IPS DF 6.9 (cell line): ENCODE data around the gene SMIM26.

Experiments
- DNase-seq: peaks from one replicate; pipeline ENCODE4 v3.0.0-alpha.2; 2013; ENCODE audit warnings: low read depth, low spot score
- H3K27ac ChIP-seq: one replicate; pipeline ENCODE4 v1.5.1; 2013; ENCODE audit warnings: low read length, control low read depth
- H3K27me3 ChIP-seq: 2 replicates; pipeline ENCODE4 v1.6.1; 2013; ENCODE audit warnings: mild to moderate bottlenecking, low read length; ENCODE audit not compliant: control insufficient read depth, insufficient read depth
- H3K36me3 ChIP-seq: 2 replicates; pipeline ENCODE4 v1.6.1; 2013; ENCODE audit warnings: low read length; ENCODE audit not compliant: control insufficient read depth, insufficient read depth
- H3K4me1 ChIP-seq: 2 replicates; pipeline ENCODE4 v1.6.1; 2013; ENCODE audit warnings: low read length; ENCODE audit not compliant: control insufficient read depth, insufficient read depth
- H3K4me3 ChIP-seq: 2 replicates; pipeline ENCODE4 v1.5.1; 2013; ENCODE audit warnings: mild to moderate bottlenecking, low read length
- H3K9me3 ChIP-seq: 2 replicates; pipeline ENCODE4 v1.6.1; 2013; ENCODE audit warnings: low read length, inconsistent platforms; ENCODE audit not compliant: control insufficient read depth, insufficient read depth
- WGBS: extraction: QIAGEN DNeasy Blood & Tissue Kit; methylation state at CpG from one replicate; pipeline ENCODE4 v1.1.7; 2013; ENCODE audit warnings: mixed read lengths, missing lambda C conversion rate; ENCODE audit not compliant: insufficient read length, insufficient coverage; 5-methylcytosine and 5-hydroxymethylcytosine counted together

SMIM26 gene

GRCh38 chr20:18613553-18613952 lies 46.3 kb downstream of the SMIM26 start:
- Histone ChIP-seq H3K27me3 (no peaks in the 10 kb centered on the region), H3K36me3 (no peaks in the 10 kb centered on the region), H3K4me3 (no peak overlapping the region), H3K4me1 (no peaks in the 10 kb centered on the region), H3K27ac (no peak overlapping the region), H3K9me3 (no peaks in the 10 kb centered on the region)
- WGBS: no CpG with 5 or more reads among the region's 2 CpGs
- no peak for DNase-seq

GRCh38 chr20:18614244-18614643 lies 47.0 kb downstream of the SMIM26 start:
- Histone ChIP-seq H3K27me3 (no peaks in the 10 kb centered on the region), H3K4me3 (no peak overlapping the region), H3K27ac (no peak overlapping the region), H3K4me1 (no peaks in the 10 kb centered on the region), H3K9me3 (no peaks in the 10 kb centered on the region), H3K36me3 (no peaks in the 10 kb centered on the region)
- no peak for DNase-seq
- no CpG with 5 or more reads among the region's 5 CpGs for WGBS

- no peak overlapping the region for H3K4me3 ChIP-seq
- H3K36me3 ChIP-seq: no peaks in the 10 kb centered on the region
- no peaks in the 10 kb centered on the region for H3K9me3 ChIP-seq
- no CpG with 5 or more reads among the region's 5 CpGs for whole genome bisulfite sequencing
- DNase-seq: no peak
- no peaks in the 10 kb centered on the region for H3K4me1 ChIP-seq
- H3K27me3 ChIP-seq: no peaks in the 10 kb centered on the region
- H3K27ac ChIP-seq: no peak overlapping the region
These were observed 47.9 kb downstream of the SMIM26 start for GRCh38 chr20:18615020-18615650.
